ENCODE results near the gene MTARC1.

The MTARC1 gene

DNA sequence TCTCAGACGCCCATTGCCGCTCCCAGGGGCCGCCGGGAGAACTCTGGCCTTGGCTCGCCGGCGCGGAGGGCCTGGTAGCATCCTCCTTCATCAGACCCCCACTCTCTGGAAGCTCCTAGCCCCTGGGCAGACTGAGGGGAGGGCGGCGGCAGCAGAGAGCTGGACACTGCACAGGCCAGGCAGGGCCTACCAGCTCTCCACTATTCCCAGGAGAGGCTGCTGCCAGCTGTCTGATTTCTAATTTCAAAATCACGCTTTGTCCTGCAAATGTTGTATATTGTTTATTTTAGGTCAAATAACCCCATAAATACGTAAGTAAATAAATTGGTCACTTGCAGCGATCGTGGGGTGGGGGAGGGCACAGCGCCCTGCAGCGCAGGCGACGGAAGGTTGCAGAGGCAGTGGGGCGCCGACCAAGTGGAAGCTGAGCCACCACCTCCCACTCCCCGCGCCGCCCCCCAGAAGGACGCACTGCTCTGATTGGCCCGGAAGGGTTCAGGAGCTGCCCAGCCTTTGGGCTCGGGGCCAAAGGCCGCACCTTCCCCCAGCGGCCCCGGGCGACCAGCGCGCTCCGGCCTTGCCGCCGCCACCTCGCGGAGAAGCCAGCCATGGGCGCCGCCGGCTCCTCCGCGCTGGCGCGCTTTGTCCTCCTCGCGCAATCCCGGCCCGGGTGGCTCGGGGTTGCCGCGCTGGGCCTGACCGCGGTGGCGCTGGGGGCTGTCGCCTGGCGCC is at the start of gene MTARC1:
MTARC1 (plus strand) TSS at position 577 of the 732 bp plus-strand sequence; CDS start at position 609, 32 bp downstream.
- Histone ChIP-seq H3K36me3 (ENCODE audit: insufficient read depth, low read length) (no peaks in the 10 kb centered on the region), H3K9me3 (ENCODE audit: low read length) (no peaks in the 10 kb centered on the region), H3K9ac (ENCODE audit: low read length) (peak within 1 kb of the TSS; percentile 59), H3K4me1 (ENCODE audit: insufficient read depth, low read length) (peaks cover 21% of the 10 kb centered on the region), H3K27ac (ENCODE audit: low read depth, low read length) (peak within 1 kb of the TSS; percentile 71), H3K4me3 (ENCODE audit: low read depth in 1 of 2, low read length in 2 of 2) (peak within 1 kb of the TSS; percentile 66 to 70), H3K27me3 (ENCODE audit: control insufficient read depth in 1 of 2, insufficient read depth in 2 of 2, low read length in 2 of 2) (no peaks in the 10 kb centered on the region)

DNA sequence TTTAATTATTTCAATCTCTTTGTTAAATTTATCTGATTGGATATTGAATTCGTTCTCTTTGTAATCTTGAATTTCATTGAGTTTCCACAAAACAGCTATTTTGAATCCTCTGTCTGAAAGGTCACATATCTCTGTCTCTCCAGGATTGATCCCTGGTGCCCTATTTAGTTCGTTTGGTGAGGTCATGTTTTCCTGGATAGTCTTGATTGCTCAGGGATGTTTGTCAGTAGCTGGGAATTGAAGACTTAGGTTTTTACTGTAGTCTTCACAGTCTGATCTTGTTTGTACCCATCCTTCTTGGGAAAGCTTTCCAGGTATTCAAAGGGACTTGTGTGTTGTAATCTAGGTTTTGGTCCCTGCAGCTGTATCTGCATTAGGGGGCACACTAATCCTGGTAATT is 45.4 kb upstream of the MTARC1 start:
- H3K4me1 ChIP-seq (ENCODE audit: insufficient read depth, low read length): no peaks in the 10 kb centered on the region
- H3K9ac ChIP-seq (ENCODE audit: low read length): no peak overlapping the region
- H3K36me3 ChIP-seq (ENCODE audit: insufficient read depth, low read length): no peaks in the 10 kb centered on the region
- no peak overlapping the region for H3K27ac ChIP-seq (ENCODE audit: low read depth, low read length)
- H3K9me3 ChIP-seq (ENCODE audit: low read length): no peaks in the 10 kb centered on the region
- H3K4me3 ChIP-seq (ENCODE audit: low read depth in 1 of 2, low read length in 2 of 2): no peak overlapping the region
- no peaks in the 10 kb centered on the region for H3K27me3 ChIP-seq (ENCODE audit: control insufficient read depth in 1 of 2, insufficient read depth in 2 of 2, low read length in 2 of 2)

DNA sequence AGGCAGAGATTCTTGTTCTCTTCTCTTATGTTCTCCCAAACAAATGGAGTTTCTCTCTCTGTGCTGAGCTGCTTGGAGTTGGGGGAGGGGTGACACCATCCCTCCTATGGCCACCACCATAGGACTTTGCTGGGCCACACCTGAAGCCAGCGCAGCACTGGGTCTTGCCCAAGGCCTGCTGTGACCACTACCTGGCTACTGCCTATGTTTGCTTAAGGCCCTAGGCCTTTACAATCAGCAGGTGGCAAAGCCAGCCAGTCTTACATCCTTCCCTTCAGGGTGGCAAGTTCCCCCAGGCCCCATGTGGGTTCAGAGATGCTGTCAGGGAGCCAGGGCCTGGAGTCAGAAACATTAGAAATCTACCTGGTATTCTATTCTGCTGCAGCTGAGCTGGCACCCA is 44.9 kb upstream of the MTARC1 start:
- Histone ChIP-seq H3K27ac (ENCODE audit: low read depth, low read length) (no peak overlapping the region), H3K36me3 (ENCODE audit: insufficient read depth, low read length) (no peaks in the 10 kb centered on the region), H3K9me3 (ENCODE audit: low read length) (no peaks in the 10 kb centered on the region), H3K27me3 (ENCODE audit: control insufficient read depth in 1 of 2, insufficient read depth in 2 of 2, low read length in 2 of 2) (no peaks in the 10 kb centered on the region), H3K9ac (ENCODE audit: low read length) (no peak overlapping the region), H3K4me1 (ENCODE audit: insufficient read depth, low read length) (peaks cover 1% of the 10 kb centered on the region), H3K4me3 (ENCODE audit: low read depth in 1 of 2, low read length in 2 of 2) (no peak overlapping the region)

DNA sequence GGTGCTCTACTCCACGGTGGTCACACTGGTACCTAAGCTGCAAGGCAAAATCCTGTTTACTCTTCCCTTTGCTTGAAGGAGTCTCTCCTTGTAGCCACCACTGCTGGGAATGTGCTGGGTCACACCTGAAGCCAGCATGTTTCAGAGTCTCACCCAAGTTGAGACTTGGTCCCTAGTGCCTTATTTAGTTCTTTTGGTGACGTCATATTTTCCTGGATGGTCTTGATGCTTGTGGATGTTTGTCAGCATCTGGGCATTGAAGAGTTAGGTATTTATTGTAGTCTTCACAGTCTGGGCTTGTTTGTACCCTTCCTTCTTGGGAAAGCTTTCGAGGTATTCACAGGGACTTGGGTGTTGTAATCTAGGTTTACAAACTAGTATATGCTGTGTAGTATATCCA is 44.2 kb upstream of the MTARC1 start:
- no peaks in the 10 kb centered on the region for H3K9me3 ChIP-seq (ENCODE audit: low read length)
- no peaks in the 10 kb centered on the region for H3K36me3 ChIP-seq (ENCODE audit: insufficient read depth, low read length)
- H3K4me1 ChIP-seq (ENCODE audit: insufficient read depth, low read length): peaks cover 8% of the 10 kb centered on the region
- H3K4me3 ChIP-seq (ENCODE audit: low read depth in 1 of 2, low read length in 2 of 2): no peak overlapping the region
- no peaks in the 10 kb centered on the region for H3K27me3 ChIP-seq (ENCODE audit: control insufficient read depth in 1 of 2, insufficient read depth in 2 of 2, low read length in 2 of 2)
- H3K27ac ChIP-seq (ENCODE audit: low read depth, low read length): no peak overlapping the region
- no peak overlapping the region for H3K9ac ChIP-seq (ENCODE audit: low read length)

DNA sequence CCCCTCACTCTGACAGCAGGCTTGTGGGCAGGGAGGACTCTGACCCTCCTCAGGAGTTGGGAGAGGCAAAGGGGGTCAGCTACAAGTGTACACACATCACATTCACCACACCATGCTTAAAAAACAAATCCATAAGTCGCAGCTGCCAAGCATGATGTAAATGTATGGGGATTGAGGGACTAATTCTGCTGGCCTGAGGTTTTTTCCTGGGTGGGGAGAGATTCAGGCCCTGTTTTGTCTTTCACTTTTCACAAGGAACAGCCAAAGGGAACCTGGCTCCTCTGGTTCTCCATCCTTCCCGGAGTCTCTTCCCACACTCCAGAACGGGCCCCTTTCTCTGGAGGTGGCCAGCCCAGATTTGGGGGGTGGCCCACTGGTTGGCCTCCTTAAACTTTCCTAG is 39.9 kb upstream of the MTARC1 start:
- Histone ChIP-seq H3K27ac (ENCODE audit: low read depth, low read length) (no peak overlapping the region), H3K27me3 (ENCODE audit: control insufficient read depth in 1 of 2, insufficient read depth in 2 of 2, low read length in 2 of 2) (no peaks in the 10 kb centered on the region)

DNA sequence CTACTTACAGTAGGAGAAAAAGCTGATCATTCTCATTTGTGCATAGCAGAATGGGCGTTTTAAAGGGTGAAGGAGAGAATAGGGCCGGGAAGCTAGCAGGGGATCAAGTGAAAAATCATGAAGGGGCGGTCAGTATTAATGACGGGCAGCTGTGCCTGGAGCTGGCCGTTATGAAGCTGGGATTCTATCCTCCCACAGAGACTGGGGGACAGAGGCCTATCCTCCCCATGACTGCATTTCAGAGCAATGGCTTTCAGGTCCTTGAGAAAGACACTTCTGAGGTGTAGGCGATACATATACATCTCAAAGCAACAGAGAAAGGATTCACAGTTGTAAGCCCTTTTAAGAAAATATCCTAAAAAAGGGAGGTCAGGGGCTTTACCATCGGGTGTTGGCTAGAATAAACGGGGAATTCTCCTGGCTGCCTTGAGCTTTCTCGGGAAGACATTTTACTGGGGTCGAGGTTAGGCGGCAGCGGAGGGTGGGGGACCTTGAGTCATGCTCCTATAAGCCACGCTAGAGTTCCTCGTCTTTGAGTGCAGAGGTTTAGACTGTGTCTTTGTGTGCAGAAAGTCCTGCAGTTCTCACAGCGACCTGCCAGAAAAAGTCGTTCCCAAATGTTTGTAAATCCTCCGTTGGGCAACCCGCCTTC is 39.1 kb upstream of the MTARC1 start:
- H3K9ac ChIP-seq (ENCODE audit: low read length): peak overlapping the region; percentile 45
- peaks cover 34% of the 10 kb centered on the region for H3K4me1 ChIP-seq (ENCODE audit: insufficient read depth, low read length)
- H3K4me3 ChIP-seq (ENCODE audit: low read depth in 1 of 2, low read length in 2 of 2): peak overlapping the region; percentile 53 to 84
- no peaks in the 10 kb centered on the region for H3K9me3 ChIP-seq (ENCODE audit: low read length)
- peak overlapping the region; percentile 70 for H3K27ac ChIP-seq (ENCODE audit: low read depth, low read length)
- H3K27me3 ChIP-seq (ENCODE audit: control insufficient read depth in 1 of 2, insufficient read depth in 2 of 2, low read length in 2 of 2): no peaks in the 10 kb centered on the region
- H3K36me3 ChIP-seq (ENCODE audit: insufficient read depth, low read length): no peaks in the 10 kb centered on the region

More for the DNA sequence above, 39.9 kb upstream of the MTARC1 start:
- no peak overlapping the region for H3K4me3 ChIP-seq (ENCODE audit: low read depth in 1 of 2, low read length in 2 of 2)
- no peaks in the 10 kb centered on the region for H3K9me3 ChIP-seq (ENCODE audit: low read length)
- H3K9ac ChIP-seq (ENCODE audit: low read length): peak overlapping the region; percentile 45
- no peaks in the 10 kb centered on the region for H3K36me3 ChIP-seq (ENCODE audit: insufficient read depth, low read length)
- H3K4me1 ChIP-seq (ENCODE audit: insufficient read depth, low read length): peaks cover 34% of the 10 kb centered on the region

DNA sequence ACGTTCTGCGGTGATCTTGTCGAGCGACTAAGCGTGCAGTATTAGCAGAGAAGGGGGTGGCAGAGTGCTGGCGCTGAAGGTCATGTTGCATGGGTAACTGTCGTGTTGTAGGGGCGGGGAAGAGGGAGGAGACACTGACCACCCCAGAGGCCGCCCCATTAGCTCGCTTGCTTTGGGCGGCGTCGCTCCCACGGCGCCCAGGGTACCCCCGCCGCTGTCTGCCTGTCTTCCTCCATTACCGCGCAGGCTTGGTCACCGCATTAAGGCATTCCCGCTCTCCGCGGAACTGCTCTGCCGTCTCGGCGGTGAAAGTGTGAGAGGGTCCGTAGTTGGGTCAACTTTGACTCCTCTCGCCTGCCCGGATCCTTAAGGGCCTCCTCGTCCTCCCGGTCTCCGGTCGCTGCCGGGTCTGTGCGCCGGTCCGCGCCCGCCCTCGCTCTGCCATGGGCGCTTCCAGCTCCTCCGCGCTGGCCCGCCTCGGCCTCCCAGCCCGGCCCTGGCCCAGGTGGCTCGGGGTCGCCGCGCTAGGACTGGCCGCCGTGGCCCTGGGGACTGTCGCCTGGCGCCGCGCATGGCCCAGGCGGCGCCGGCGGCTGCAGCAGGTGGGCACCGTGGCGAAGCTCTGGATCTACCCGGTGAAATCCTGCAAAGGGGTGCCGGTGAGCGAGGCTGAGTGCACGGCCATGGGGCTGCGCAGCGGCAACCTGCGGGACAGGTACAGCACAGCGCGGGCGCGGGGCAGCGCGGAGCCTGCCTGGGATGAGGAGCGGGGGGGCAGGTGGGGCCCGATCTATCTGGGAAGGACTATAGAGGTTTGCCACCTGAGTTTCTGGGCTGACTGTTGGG is 38.4 kb upstream of the MTARC1 start, which contains the start of gene MTARC2:
MTARC2 (plus strand) TSS at position 234 of the 846 bp plus-strand sequence; CDS start at position 444, 210 bp downstream.
- peak within 1 kb of the TSS; percentile 53 to 84 for H3K4me3 ChIP-seq (ENCODE audit: low read depth in 1 of 2, low read length in 2 of 2)
- H3K27ac ChIP-seq (ENCODE audit: low read depth, low read length): peak within 1 kb of the TSS; percentile 70
- peaks cover 34% of the 10 kb centered on the region for H3K4me1 ChIP-seq (ENCODE audit: insufficient read depth, low read length)
- peak within 1 kb of the TSS; percentile 45 for H3K9ac ChIP-seq (ENCODE audit: low read length)
- H3K9me3 ChIP-seq (ENCODE audit: low read length): no peaks in the 10 kb centered on the region
- H3K27me3 ChIP-seq (ENCODE audit: control insufficient read depth in 1 of 2, insufficient read depth in 2 of 2, low read length in 2 of 2): no peaks in the 10 kb centered on the region
- H3K36me3 ChIP-seq (ENCODE audit: insufficient read depth, low read length): no peaks in the 10 kb centered on the region

DNA sequence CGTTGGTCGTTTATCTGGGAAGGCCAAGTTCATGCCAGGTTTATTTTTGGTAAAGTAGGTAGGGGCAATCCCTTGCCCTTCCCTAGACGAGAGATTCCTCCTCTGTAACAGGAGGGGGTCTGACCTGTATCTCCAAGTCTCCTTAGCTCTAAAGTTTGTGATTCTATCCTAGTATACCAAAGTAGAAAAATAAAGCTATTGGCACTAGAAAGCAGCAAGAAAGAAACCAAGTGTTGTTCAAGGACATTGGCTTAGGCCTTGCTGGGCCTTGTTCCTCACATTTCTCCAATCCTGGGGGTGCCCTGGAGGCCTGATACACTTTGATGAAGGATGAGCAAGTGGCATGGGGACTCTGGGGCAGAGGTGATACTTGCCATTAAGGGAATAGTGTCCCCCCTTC is 37.8 kb upstream of the MTARC1 start:
- Histone ChIP-seq H3K4me3 (ENCODE audit: low read depth in 1 of 2, low read length in 2 of 2) (peak overlapping the region; percentile 53 to 84), H3K9ac (ENCODE audit: low read length) (peak overlapping the region; percentile 45), H3K9me3 (ENCODE audit: low read length) (no peaks in the 10 kb centered on the region), H3K4me1 (ENCODE audit: insufficient read depth, low read length) (peaks cover 34% of the 10 kb centered on the region), H3K36me3 (ENCODE audit: insufficient read depth, low read length) (no peaks in the 10 kb centered on the region), H3K27ac (ENCODE audit: low read depth, low read length) (peak overlapping the region; percentile 70), H3K27me3 (ENCODE audit: control insufficient read depth in 1 of 2, insufficient read depth in 2 of 2, low read length in 2 of 2) (no peaks in the 10 kb centered on the region)

DNA sequence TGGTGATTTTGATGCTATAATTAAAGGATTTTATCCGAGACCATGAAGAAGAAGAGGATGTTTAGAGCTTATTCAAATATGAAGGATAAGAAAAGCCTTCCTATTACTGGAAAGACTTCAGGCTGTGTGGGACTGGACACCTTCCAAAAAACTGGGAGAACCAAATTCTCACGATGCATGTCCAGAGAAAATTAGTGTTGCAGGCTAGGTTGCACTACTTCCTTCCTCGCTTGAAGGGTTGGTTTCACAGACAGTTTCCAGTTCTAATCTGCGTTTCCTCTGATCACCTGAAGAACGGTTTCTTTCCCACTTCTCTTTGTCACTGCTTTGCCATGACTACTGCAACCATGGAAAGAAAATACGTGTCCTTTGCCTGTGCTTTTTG is 36.6 kb upstream of the MTARC1 start:
- peak overlapping the region in 1 of 2 donors; percentile 22 for H3K4me3 ChIP-seq (ENCODE audit: low read depth in 1 of 2, low read length in 2 of 2)
- no peaks in the 10 kb centered on the region for H3K9me3 ChIP-seq (ENCODE audit: low read length)
- peaks cover 8% of the 10 kb centered on the region for H3K36me3 ChIP-seq (ENCODE audit: insufficient read depth, low read length)
- H3K4me1 ChIP-seq (ENCODE audit: insufficient read depth, low read length): peaks cover 34% of the 10 kb centered on the region
- no peaks in the 10 kb centered on the region for H3K27me3 ChIP-seq (ENCODE audit: control insufficient read depth in 1 of 2, insufficient read depth in 2 of 2, low read length in 2 of 2)
- peak overlapping the region; percentile 38 for H3K27ac ChIP-seq (ENCODE audit: low read depth, low read length)
- peak overlapping the region; percentile 3 for H3K9ac ChIP-seq (ENCODE audit: low read length)

GRCh38 chr1:220751111-220751510 is 35.6 kb upstream of the MTARC1 start:
- no peaks in the 10 kb centered on the region for H3K9me3 ChIP-seq (ENCODE audit: low read length)
- H3K27ac ChIP-seq (ENCODE audit: low read depth, low read length): no peak overlapping the region
- H3K27me3 ChIP-seq (ENCODE audit: control insufficient read depth in 1 of 2, insufficient read depth in 2 of 2, low read length in 2 of 2): no peaks in the 10 kb centered on the region
- H3K9ac ChIP-seq (ENCODE audit: low read length): peak overlapping the region; percentile 3
- H3K36me3 ChIP-seq (ENCODE audit: insufficient read depth, low read length): peaks cover 18% of the 10 kb centered on the region
- H3K4me1 ChIP-seq (ENCODE audit: insufficient read depth, low read length): peaks cover 34% of the 10 kb centered on the region
- H3K4me3 ChIP-seq (ENCODE audit: low read depth in 1 of 2, low read length in 2 of 2): no peak overlapping the region

DNA sequence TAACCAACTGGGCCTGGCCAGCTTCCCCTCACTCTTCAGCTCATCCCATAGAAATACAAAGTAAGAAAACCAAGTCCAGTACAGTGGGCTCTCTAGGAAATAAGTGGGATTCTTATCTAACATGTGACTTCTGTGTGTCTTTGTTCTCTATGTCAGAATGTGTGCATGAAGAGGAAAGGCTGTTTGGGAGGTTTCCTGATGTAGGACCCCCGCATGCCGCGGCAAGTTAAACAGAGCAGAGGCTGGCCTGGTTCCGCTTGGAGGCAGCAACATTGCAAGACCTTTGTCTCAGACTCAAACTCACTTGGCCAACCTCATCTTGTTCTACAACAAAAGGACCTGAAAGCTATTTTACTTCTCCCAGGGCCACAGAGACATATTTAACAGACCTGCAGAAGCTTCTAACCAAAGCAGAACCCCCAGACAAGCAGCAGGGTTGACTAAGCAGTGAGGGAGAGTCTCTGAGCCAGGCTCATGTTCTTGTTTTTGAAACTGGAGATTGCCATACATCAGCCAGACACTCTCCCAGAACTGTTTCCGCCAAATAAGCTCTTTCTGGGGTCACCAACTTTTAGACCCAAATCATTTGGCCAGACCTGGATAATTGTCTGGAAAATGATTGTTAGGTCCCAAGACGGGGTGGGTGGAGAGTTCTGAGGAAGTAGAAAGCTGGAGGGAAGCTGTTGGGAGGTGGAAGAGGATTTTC is 32.3 kb upstream of the MTARC1 start:
- no peak overlapping the region for H3K9ac ChIP-seq (ENCODE audit: low read length)
- H3K4me3 ChIP-seq (ENCODE audit: low read depth in 1 of 2, low read length in 2 of 2): no peak overlapping the region
- peaks cover 24% of the 10 kb centered on the region for H3K36me3 ChIP-seq (ENCODE audit: insufficient read depth, low read length)
- H3K27ac ChIP-seq (ENCODE audit: low read depth, low read length): no peak overlapping the region
- peaks cover 22% of the 10 kb centered on the region for H3K4me1 ChIP-seq (ENCODE audit: insufficient read depth, low read length)
- no peaks in the 10 kb centered on the region for H3K9me3 ChIP-seq (ENCODE audit: low read length)
- H3K27me3 ChIP-seq (ENCODE audit: control insufficient read depth in 1 of 2, insufficient read depth in 2 of 2, low read length in 2 of 2): no peaks in the 10 kb centered on the region

All from muscle layer of colon (tissue), 2 donors.